GM12891 (cell line): ENCODE results near the gene F2RL1.

Experiments
- POLR2A ChIP-seq: IDR thresholded peaks from 2 replicates; pipeline ENCODE4 v1.6.1; 2011; ENCODE audit warnings: low read depth, low read length, control low read depth
- POLR2AphosphoS5 ChIP-seq: IDR thresholded peaks from 2 replicates; pipeline ENCODE4 v1.6.1; 2011; ENCODE audit warnings: low read depth, low read length, control low read depth
- SPI1 ChIP-seq: IDR thresholded peaks from 2 replicates; pipeline ENCODE4 v1.6.1; 2011; ENCODE audit warnings: low read depth, low read length, control low read depth
- TAF1 ChIP-seq: IDR thresholded peaks from 2 replicates; pipeline ENCODE4 v1.6.1; 2011; ENCODE audit warnings: low read depth, low read length, control low read depth

DNA sequence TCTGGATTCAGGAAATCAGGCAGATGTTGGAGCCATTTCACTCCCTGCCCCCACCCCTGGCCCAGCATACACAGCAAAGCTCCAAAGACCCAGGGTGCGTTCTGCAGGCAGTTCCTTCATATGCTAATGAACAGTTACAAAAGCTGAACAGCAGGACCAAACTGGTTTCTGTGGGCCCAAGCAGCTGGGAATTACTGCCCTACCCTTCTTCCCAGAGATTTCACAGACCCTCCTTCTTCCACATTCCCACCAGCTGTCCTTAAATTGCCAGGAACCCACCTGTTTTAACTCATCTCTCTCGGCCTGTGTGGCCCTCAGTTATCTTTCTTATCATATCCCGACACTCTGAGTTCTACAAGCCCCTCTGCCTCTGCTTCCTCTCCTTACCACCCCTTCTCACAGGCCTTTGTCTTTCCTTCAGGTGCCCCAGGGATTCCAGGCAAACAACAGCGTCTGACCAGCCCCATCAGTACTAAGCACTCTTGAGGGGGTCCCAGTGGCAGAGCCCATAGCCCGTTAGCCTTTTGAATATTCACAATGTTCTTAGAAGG is 10.6 kb upstream of the F2RL1 start:
- TF ChIP-seq SPI1, result no peak
- TF ChIP-seq POLR2A, result no peak
- no peak for TF ChIP-seq TAF1
- no peak for TF ChIP-seq POLR2AphosphoS5
